RWPE2 (cell line): ENCODE measurements around the gene KAZALD1.

Source experiments
- ATAC-seq: fragments of 200-7000 bp; cut with Tn5 transposase; 3 replicates; pipeline ENCODE4 v1.9.1; 2021; ENCODE audit warnings: low read depth
- DNase-seq: peaks from one replicate; pipeline ENCODE4 v3.0.0-alpha.2; 2020; ENCODE audit warnings: low spot score
- H3K27ac ChIP-seq: fragments of 450-650 bp; 2 replicates; pipeline ENCODE4 v1.5.1; 2017; ENCODE audit warnings: mild to moderate bottlenecking; ENCODE audit not compliant: poor library complexity, severe bottlenecking
- H3K27me3 ChIP-seq: fragments of 250-450 bp; sonication (Bioruptor Pico); 2 replicates; pipeline ENCODE4 v1.5.1; 2021; ENCODE audit warnings: mild to moderate bottlenecking, moderate library complexity; ENCODE audit not compliant: insufficient read depth, poor library complexity, severe bottlenecking
- H3K36me3 ChIP-seq: fragments of 250-450 bp; sonication (Bioruptor Pico); 2 replicates; pipeline ENCODE4 v1.5.1; 2020; ENCODE audit warnings: low read depth, mild to moderate bottlenecking, moderate library complexity
- H3K4me1 ChIP-seq: fragments of 250-450 bp; sonication (Bioruptor Pico); 2 replicates; pipeline ENCODE4 v1.5.1; 2021; ENCODE audit warnings: mild to moderate bottlenecking, moderate library complexity; ENCODE audit not compliant: insufficient read depth, poor library complexity, severe bottlenecking
- H3K4me3 ChIP-seq: fragments of 250-450 bp; sonication (Bioruptor Pico); 2 replicates; pipeline ENCODE4 v1.5.1; 2021; ENCODE audit warnings: mild to moderate bottlenecking, moderate library complexity; ENCODE audit not compliant: severe bottlenecking
- H3K9me3 ChIP-seq: fragments of 250-450 bp; sonication (Bioruptor Pico); 2 replicates; pipeline ENCODE4 v1.5.1; 2021; ENCODE audit warnings: mild to moderate bottlenecking, moderate library complexity; ENCODE audit not compliant: severe bottlenecking
- TF ChIP-seq, protein P1 (sequence below): fragments of 450-650 bp; IDR thresholded peaks from one replicate; pipeline ENCODE4 v1.5.1; 2017; ENCODE audit warnings: mild to moderate bottlenecking, moderate library complexity; ENCODE audit not compliant: poor library complexity, severe bottlenecking

The KAZALD1 gene

DNA sequence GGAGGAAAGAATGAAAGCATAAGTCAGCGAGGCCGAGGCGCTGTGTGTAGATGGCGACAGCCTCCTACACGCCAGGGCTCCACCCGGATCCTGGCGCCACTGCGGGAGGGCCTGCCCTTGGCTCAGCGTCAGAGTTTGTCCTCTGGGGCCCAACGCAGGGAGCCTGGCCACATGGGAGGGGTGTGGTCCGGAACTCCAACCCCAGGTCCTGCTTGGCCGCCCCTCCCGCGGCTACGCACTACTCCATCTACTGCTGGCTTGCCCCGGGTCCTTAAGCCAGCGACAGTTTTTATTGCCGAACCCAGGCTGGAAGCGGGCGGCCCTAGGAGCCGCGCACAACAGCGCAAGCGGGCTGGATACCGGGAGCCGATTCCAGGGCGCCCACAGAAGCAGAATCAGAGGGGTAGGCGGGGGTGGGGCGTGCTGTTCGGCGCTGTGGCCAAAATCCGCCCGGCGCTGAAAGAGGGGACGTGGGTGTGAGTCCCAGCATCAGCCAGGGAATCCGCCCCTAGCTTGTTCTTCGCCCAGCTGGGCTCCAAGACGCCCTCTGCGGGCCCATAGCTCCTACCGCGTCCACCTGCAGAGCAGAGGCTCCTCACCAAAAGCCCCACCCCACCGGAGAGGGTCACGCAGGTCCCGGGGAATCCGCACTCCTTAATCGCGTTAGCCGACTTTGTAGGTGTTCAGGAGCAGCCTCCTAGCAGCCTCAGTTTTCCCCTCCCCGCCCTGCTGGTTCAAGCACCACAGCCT, 4.5 kb downstream of the KAZALD1 start:
- Histone ChIP-seq H3K4me3 (peak overlapping the region; percentile 35), H3K9me3 (no peaks in the 10 kb centered on the region), H3K4me1 (no peaks in the 10 kb centered on the region), H3K36me3 (no peaks in the 10 kb centered on the region), H3K27me3 (no peaks in the 10 kb centered on the region), H3K27ac (peak overlapping the region; percentile 36)
- DNase-seq: no peak
- ATAC-seq: peak; percentile 70
- TF ChIP-seq, protein P1, sequence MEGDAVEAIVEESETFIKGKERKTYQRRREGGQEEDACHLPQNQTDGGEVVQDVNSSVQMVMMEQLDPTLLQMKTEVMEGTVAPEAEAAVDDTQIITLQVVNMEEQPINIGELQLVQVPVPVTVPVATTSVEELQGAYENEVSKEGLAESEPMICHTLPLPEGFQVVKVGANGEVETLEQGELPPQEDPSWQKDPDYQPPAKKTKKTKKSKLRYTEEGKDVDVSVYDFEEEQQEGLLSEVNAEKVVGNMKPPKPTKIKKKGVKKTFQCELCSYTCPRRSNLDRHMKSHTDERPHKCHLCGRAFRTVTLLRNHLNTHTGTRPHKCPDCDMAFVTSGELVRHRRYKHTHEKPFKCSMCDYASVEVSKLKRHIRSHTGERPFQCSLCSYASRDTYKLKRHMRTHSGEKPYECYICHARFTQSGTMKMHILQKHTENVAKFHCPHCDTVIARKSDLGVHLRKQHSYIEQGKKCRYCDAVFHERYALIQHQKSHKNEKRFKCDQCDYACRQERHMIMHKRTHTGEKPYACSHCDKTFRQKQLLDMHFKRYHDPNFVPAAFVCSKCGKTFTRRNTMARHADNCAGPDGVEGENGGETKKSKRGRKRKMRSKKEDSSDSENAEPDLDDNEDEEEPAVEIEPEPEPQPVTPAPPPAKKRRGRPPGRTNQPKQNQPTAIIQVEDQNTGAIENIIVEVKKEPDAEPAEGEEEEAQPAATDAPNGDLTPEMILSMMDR: peak; percentile 54

DNA sequence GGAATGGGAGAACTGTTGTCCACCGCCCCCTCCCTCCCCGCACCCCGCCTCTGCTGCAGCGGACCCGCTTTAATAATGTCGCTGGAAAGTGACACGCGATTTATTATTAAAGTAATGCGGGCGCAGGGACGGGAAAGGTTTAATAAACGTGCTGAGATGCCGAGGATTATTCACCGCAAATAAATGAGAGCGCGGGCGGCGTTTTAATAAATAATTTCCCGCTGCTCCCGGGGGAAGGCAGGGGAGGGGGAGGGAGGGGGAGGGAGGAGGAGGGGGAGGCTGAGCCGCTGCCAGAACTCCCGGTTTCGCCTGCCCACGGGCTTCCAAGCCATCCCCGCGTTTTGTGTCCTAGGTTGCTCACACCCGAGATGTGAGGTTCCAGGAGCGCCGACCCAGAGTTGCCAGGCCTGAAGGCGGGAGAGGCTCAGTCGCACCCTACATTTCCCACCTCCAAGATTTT, 5.1 kb downstream of the KAZALD1 start:
- Histone ChIP-seq H3K27ac (peak overlapping the region; percentile 36), H3K27me3 (no peaks in the 10 kb centered on the region), H3K4me3 (peak overlapping the region; percentile 35), H3K9me3 (no peaks in the 10 kb centered on the region), H3K4me1 (no peaks in the 10 kb centered on the region), H3K36me3 (no peaks in the 10 kb centered on the region)
- ATAC-seq: peak; percentile 8; the same call in 2 of the 3 replicates
- TF ChIP-seq, protein P1: no peak
- DNase-seq: no peak

DNA sequence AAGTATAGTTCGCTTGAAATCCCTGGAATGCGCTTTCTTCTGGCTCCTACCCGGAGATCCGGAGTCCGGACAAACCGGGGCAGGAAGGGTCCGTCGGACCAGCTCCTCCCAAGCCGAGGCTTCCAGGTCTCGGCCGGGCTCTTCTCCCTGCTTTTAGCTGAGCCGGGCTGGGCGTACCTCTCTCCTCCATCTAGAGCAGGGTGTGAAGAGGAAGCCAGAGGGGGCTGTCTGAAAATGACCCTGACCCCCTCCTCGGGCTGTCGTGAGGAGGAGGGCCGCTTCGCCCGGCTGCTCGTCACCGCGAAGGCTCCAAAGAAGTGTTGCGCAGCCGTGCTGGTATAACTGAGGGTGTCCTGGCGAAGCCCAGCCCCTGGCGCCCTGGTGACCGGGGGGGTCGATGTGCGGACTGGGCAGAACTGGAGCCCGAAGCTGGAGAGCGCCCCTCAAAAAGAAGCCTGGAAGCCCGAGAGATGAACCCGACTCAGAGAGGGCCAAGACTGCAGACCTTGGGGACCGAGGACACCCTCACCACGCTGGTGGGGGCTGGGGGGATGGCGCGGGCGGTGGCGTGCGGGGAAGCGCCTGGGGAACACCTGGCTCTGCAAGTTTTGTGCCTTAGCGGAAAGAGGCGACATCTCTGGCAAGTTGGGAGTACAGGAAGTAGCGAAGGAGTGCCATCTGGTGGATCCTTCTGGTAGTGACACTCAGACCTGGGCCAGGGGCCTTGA, 5.7 kb downstream of the KAZALD1 start:
- ATAC-seq (peak; percentile 35), DNase-seq (no peak)
- Histone ChIP-seq H3K9me3 (no peaks in the 10 kb centered on the region), H3K27ac (peak overlapping the region; percentile 36), H3K4me3 (peak overlapping the region; percentile 35), H3K27me3 (no peaks in the 10 kb centered on the region), H3K36me3 (no peaks in the 10 kb centered on the region), H3K4me1 (no peaks in the 10 kb centered on the region)
- TF ChIP-seq, protein P1: peak; percentile 95

- H3K27me3 ChIP-seq: peaks cover 11% of the 10 kb centered on the region
- no peak for ATAC-seq
- H3K9me3 ChIP-seq: no peaks in the 10 kb centered on the region
- TF ChIP-seq, protein P1: no peak
- no peaks in the 10 kb centered on the region for H3K36me3 ChIP-seq
- no peaks in the 10 kb centered on the region for H3K4me1 ChIP-seq
- H3K27ac ChIP-seq: no peak overlapping the region
- H3K4me3 ChIP-seq: no peak overlapping the region
- DNase-seq: no peak
Observed at GRCh38 chr10:101069441-101069840, 7.7 kb downstream of the KAZALD1 start.
